Measurements from ENCODE around the gene SRD5A1.

GRCh38 chr5:6680922-6681321 is 47.7 kb downstream of the SRD5A1 start:
- TF ChIP-seq CTCF (IDR thresholded peaks at IDR 0.05) (no peak), POLR2A (IDR thresholded peaks at IDR 0.05) (no peak)

Measured in adrenal gland (tissue), 5 donors.